ENCODE data around the gene PRDM15.

Gene PRDM15

GRCh38 chr21:41825881-41826280 lies 53.3 kb downstream of the PRDM15 start:
- DNase-seq (ENCODE audit: low read depth) = no peak
- no peak overlapping the region for H3K4me3 ChIP-seq (ENCODE audit: low read depth, low read length)
- no peak for TF ChIP-seq CTCF (IDR thresholded peaks at IDR 0.05; ENCODE audit: low read depth, low read length, missing control alignments)

- no peak for TF ChIP-seq CTCF (IDR thresholded peaks at IDR 0.05; ENCODE audit: low read depth, low read length, missing control alignments)
- DNase-seq (ENCODE audit: low read depth) = no peak
- no peak overlapping the region for H3K4me3 ChIP-seq (ENCODE audit: low read depth, low read length)
Measured at GRCh38 chr21:41825216-41825615, 53.9 kb downstream of the PRDM15 start.

GRCh38 chr21:41824466-41825207 lies 54.5 kb downstream of the PRDM15 start:
- no peak for DNase-seq (ENCODE audit: low read depth)
- no peak for TF ChIP-seq CTCF (IDR thresholded peaks at IDR 0.05; ENCODE audit: low read depth, low read length, missing control alignments)
- H3K4me3 ChIP-seq (ENCODE audit: low read depth, low read length) = no peak overlapping the region

- TF ChIP-seq CTCF (IDR thresholded peaks at IDR 0.05; ENCODE audit: low read depth, low read length, missing control alignments) = no peak
- H3K4me3 ChIP-seq (ENCODE audit: low read depth, low read length) = no peak overlapping the region
- no peak for DNase-seq (ENCODE audit: low read depth)
Measured at GRCh38 chr21:41823906-41824305, 55.2 kb downstream of the PRDM15 start.

- H3K4me3 ChIP-seq (ENCODE audit: low read depth, low read length) = no peak overlapping the region
- no peak for TF ChIP-seq CTCF (IDR thresholded peaks at IDR 0.05; ENCODE audit: low read depth, low read length, missing control alignments)
- no peak for DNase-seq (ENCODE audit: low read depth)
Measured at GRCh38 chr21:41823166-41823565, 56.0 kb downstream of the PRDM15 start.

- no peak overlapping the region for H3K4me3 ChIP-seq (ENCODE audit: low read depth, low read length)
- DNase-seq (ENCODE audit: low read depth) = no peak
- no peak for TF ChIP-seq CTCF (IDR thresholded peaks at IDR 0.05; ENCODE audit: low read depth, low read length, missing control alignments)
Measured at GRCh38 chr21:41821756-41822431, 57.2 kb downstream of the PRDM15 start.
